Nephron progenitor cell (in vitro differentiated cells): ENCODE data around the gene IGSF9B.

ENCODE experiments used
- DNase-seq: peaks from one replicate; pipeline ENCODE4 v3.0.0; 2021
- H3K27ac Mint-ChIP-seq: 2 replicates; pipeline ENCODE4 v1.8.0; 2021; ENCODE audit warnings: mild to moderate bottlenecking, moderate library complexity, mixed read lengths
- H3K27me3 Mint-ChIP-seq: 2 replicates; pipeline ENCODE4 v1.8.0; 2021; ENCODE audit warnings: mild to moderate bottlenecking, low read depth, mixed read lengths; ENCODE audit not compliant: poor library complexity
- H3K36me3 Mint-ChIP-seq: 2 replicates; pipeline ENCODE4 v1.8.0; 2021; ENCODE audit warnings: low read depth, mixed read lengths
- H3K4me1 Mint-ChIP-seq: 2 replicates; pipeline ENCODE4 v1.8.0; 2021; ENCODE audit warnings: mixed read lengths
- H3K4me3 Mint-ChIP-seq: 2 replicates; pipeline ENCODE4 v1.8.0; 2021; ENCODE audit warnings: mild to moderate bottlenecking, moderate library complexity, mixed read lengths
- H3K9me3 Mint-ChIP-seq: 2 replicates; pipeline ENCODE4 v1.8.0; 2021; ENCODE audit warnings: mild to moderate bottlenecking, moderate library complexity, mixed read lengths
- TF ChIP-seq, protein P1 (sequence below): fragments of 200-600 bp; sonication (generic); IDR thresholded peaks from 2 replicates; pipeline ENCODE4 v1.5.0; 2021; ENCODE audit warnings: antibody characterized with exemption

IGSF9B gene

DNA sequence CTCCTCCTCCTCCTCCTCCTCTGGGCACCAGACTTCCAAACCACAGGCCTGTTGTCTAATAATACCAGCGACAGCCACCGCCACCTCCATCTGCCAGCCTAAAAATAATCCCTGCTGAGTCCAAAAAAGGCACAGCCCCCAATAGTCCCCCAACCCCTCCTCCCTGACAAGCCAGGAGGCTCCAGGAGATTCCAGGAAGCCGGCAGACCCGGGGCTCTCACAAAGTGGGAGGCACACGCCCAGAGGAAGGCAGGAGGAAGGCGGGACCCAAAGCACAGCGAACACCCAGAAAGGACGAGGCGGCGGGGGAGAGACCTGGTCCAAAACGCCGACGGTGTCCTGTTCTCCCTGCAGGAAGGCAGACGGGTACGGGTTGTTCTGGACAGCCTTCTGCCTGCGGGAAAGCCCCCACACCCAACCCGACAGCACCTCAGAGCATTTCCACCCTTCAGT lies 5.9 kb downstream of the IGSF9B start:
- Mint-ChIP-seq H3K9me3 (no peaks in the 10 kb centered on the region), H3K4me1 (peaks cover 97% of the 10 kb centered on the region), H3K27me3 (peaks cover 50% of the 10 kb centered on the region), H3K4me3 (peak overlapping the region; percentile 83), H3K27ac (peak overlapping the region; percentile 82), H3K36me3 (no peaks in the 10 kb centered on the region)
- TF ChIP-seq, protein P1, sequence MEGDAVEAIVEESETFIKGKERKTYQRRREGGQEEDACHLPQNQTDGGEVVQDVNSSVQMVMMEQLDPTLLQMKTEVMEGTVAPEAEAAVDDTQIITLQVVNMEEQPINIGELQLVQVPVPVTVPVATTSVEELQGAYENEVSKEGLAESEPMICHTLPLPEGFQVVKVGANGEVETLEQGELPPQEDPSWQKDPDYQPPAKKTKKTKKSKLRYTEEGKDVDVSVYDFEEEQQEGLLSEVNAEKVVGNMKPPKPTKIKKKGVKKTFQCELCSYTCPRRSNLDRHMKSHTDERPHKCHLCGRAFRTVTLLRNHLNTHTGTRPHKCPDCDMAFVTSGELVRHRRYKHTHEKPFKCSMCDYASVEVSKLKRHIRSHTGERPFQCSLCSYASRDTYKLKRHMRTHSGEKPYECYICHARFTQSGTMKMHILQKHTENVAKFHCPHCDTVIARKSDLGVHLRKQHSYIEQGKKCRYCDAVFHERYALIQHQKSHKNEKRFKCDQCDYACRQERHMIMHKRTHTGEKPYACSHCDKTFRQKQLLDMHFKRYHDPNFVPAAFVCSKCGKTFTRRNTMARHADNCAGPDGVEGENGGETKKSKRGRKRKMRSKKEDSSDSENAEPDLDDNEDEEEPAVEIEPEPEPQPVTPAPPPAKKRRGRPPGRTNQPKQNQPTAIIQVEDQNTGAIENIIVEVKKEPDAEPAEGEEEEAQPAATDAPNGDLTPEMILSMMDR, result no peak
- DNase-seq, result no peak

- TF ChIP-seq, protein P1, result no peak
- no peaks in the 10 kb centered on the region for H3K9me3 Mint-ChIP-seq
- no peak for DNase-seq
- peak overlapping the region; percentile 83 for H3K4me3 Mint-ChIP-seq
- peaks cover 48% of the 10 kb centered on the region for H3K27me3 Mint-ChIP-seq
- no peaks in the 10 kb centered on the region for H3K36me3 Mint-ChIP-seq
- H3K27ac Mint-ChIP-seq, result no peak overlapping the region
- peaks cover 99% of the 10 kb centered on the region for H3K4me1 Mint-ChIP-seq
Observed at GRCh38 chr11:133950421-133950820, 6.3 kb downstream of the IGSF9B start.

DNA sequence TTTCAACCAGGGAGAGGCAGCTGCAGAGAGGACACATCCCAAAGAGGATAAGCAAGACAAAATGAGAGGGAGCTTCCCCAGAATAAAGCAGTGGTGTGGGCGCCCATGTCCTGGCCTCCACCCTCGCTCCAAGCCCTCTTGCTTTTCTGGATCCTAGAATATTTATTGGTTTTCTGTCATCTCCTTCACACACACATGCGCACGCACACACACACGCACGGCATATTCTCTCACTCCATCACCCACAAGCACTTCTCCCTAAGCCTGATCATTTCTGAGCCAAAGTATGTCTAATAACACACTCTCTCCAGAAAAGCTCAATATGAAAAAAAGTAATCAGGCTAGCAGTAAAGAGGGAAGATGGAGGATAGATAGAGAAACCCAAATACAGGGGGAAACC lies 7.6 kb downstream of the IGSF9B start:
- Mint-ChIP-seq H3K4me1 (peaks cover 92% of the 10 kb centered on the region), H3K36me3 (no peaks in the 10 kb centered on the region), H3K27me3 (peaks cover 35% of the 10 kb centered on the region), H3K9me3 (no peaks in the 10 kb centered on the region), H3K4me3 (peak overlapping the region; percentile 61), H3K27ac (peak overlapping the region; percentile 67)
- DNase-seq, result no peak
- TF ChIP-seq, protein P1, result no peak

- Mint-ChIP-seq H3K4me1 (peaks cover 88% of the 10 kb centered on the region), H3K36me3 (no peaks in the 10 kb centered on the region), H3K4me3 (peak overlapping the region; percentile 76), H3K9me3 (no peaks in the 10 kb centered on the region), H3K27ac (no peak overlapping the region), H3K27me3 (peaks cover 31% of the 10 kb centered on the region)
- DNase-seq, result no peak
- TF ChIP-seq, protein P1, result no peak
Observed at GRCh38 chr11:133948711-133949110, 8.1 kb downstream of the IGSF9B start.

- H3K4me1 Mint-ChIP-seq, result peaks cover 80% of the 10 kb centered on the region
- peaks cover 28% of the 10 kb centered on the region for H3K27me3 Mint-ChIP-seq
- TF ChIP-seq, protein P1, result peak; percentile 25
- H3K27ac Mint-ChIP-seq, result no peak overlapping the region
- H3K36me3 Mint-ChIP-seq, result no peaks in the 10 kb centered on the region
- peak overlapping the region; percentile 44 for H3K4me3 Mint-ChIP-seq
- DNase-seq, result peak; percentile 81
- no peaks in the 10 kb centered on the region for H3K9me3 Mint-ChIP-seq
Observed at GRCh38 chr11:133947321-133947756, 9.4 kb downstream of the IGSF9B start.

DNA sequence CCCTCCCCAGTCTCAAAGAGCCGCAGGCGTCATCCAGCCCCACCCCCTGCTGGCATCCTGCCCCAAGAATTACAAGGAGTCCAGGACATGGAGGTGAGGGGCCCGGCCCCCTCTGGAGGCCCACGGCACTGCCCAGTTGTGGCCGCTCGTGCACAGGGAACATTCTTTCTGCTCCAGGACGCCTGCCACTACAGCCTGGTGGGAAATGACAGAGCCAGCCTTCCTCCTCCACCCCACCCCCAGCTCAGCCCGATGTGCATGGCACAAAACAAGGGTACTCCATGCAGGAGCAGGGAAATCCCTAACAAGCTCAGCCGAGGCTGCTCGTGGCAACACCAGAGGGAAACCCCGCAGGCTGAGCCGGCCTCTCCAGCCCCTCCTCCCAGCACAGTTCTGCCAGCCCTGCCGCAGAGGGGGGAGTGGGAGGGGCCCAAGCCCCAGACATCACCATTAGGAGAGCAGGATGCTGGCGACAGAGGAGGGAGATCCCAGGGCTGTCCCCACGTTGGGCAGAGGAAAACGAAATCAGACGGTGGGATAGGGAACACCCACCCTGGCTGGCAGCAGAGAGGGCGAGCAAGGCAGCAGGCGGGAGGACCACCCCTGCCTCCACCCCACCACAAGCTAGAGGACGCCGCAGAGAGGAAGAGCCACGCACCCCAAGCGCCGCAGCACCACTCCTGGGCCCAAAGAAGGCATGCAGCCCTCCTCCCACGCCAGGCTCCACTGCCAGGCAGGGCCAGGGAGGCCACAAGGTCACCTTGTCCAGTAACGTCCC lies 10.0 kb downstream of the IGSF9B start:
- TF ChIP-seq, protein P1, result no peak
- DNase-seq, result no peak
- Mint-ChIP-seq H3K27me3 (peaks cover 28% of the 10 kb centered on the region), H3K9me3 (no peaks in the 10 kb centered on the region), H3K4me1 (peaks cover 74% of the 10 kb centered on the region), H3K27ac (no peak overlapping the region), H3K4me3 (no peak overlapping the region), H3K36me3 (no peaks in the 10 kb centered on the region)
